ENCODE results near the gene HMHB1. TPM values are rescaled to one million over a fixed set of nuclear protein-coding genes. Genes with fewer than 3 reads are reported as not detected.

Gene HMHB1
- total RNA-seq, 4 donors from 2014 or later = 4.9 TPM; not detected in 3

DNA sequence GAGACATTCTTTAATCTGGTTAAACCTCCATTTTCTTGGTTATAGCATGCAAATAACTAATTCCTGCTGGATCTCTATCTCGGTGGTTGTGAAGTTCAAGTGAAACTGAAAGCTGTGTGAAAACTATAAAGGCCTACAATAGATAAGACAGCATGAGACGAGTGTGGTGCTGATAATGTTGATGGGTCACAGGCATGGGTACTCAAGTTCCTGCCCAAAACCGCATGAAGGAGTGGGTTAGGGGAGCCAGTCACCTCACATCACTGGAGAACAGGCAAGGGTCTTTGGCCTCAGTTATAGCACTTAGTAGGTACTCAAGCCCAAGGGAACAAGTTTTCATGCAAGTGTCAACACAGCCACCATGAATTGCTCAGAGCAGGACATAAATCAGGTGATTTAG, 16.7 kb downstream of the HMHB1 start:
- TF ChIP-seq, protein P1, sequence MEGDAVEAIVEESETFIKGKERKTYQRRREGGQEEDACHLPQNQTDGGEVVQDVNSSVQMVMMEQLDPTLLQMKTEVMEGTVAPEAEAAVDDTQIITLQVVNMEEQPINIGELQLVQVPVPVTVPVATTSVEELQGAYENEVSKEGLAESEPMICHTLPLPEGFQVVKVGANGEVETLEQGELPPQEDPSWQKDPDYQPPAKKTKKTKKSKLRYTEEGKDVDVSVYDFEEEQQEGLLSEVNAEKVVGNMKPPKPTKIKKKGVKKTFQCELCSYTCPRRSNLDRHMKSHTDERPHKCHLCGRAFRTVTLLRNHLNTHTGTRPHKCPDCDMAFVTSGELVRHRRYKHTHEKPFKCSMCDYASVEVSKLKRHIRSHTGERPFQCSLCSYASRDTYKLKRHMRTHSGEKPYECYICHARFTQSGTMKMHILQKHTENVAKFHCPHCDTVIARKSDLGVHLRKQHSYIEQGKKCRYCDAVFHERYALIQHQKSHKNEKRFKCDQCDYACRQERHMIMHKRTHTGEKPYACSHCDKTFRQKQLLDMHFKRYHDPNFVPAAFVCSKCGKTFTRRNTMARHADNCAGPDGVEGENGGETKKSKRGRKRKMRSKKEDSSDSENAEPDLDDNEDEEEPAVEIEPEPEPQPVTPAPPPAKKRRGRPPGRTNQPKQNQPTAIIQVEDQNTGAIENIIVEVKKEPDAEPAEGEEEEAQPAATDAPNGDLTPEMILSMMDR (IDR thresholded peaks at IDR 0.05; ENCODE audit: low read depth) = no peak

DNA sequence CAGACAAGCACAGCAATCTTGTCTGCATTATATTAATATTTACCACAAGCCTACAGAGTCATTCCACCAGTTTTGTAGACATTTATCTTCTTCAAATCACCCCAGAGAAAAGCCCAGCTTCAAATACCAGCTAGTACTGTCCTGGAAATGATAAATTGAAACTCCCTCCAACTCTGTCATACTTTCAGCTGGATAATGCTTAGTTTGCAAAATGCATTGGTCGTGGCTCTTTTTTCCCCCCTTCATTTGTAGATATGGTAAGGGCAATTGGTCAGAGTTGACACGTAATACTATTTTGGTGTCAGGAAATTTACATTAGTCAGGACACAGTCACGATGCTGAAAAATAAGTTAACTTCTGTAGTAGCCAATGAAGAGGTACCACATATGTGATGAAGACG, 21.2 kb downstream of the HMHB1 start:
- TF ChIP-seq, protein P1 (IDR thresholded peaks at IDR 0.05; ENCODE audit: low read depth) = no peak

DNA sequence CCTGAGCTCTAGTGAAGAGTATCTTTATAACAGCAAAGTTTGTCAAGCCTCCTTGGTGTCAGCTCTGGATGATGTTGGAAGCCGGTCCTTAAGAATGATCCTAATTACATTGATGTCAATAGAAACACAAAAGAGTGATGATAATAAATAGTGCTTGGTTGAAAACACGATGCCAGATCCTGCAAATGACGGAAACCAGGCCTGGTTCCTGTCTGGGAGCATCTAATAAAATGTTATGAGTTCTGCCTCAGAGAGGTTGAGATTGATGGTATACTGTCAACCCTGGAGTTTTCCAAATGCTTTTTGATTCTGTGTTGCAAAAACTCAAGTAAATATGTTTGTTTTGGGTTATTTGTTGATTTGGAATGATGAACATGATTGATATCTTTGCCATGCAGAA, 23.3 kb downstream of the HMHB1 start:
- TF ChIP-seq, protein P1 (IDR thresholded peaks at IDR 0.05; ENCODE audit: low read depth) = no peak

DNA sequence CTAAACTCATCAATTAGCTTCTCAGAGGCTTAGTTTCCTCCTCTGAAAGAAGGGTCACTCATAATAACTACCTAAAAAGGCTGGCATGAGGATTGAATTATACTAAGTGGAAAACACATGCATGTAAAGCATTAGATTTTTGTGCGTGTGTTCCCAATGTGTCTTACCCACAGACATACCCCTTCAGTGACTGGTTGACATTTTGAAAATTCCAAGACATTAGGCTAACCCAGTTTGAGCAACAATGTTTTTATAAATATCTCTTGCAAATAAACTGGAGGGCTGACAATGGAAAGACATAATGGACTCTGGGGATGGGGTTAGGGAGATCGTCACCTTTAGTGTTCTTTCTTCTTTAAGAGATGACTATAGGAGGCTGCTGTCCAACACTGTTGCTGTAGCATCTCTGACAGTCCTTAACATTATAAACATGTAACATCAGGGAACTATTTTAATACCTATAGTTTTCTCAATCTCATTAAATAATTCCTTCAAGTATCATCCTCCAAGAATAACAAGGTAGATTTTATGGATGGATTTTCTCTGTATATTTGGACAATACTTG, 24.3 kb downstream of the HMHB1 start:
- TF ChIP-seq, protein P1 (IDR thresholded peaks at IDR 0.05; ENCODE audit: low read depth) = no peak

DNA sequence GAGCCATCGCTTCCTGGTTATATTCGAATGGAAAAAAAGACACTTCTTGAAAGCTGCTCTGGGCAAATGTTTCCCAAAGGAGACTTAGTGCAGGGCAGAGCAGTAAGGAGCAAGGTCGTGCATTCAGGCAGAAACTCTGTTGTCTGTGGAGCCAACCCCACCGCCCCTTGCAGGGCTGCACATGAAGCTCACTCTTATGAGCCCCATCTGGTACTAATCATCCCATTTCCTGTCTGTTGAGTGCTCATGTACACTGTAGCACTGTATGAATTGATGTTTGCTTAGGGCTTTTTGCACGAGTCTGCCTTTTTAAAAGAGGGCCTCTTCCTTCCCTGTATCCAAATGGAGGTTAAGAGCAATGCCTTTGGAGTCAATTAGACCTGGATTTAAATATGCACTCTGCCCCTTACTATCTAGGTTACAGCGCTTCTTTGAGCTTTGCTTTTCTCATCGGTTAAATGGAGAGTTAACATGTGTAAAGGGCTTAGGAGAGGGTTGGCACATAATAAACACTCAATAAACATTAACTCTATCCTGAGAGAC, 25.4 kb downstream of the HMHB1 start:
- TF ChIP-seq, protein P1 (IDR thresholded peaks at IDR 0.05; ENCODE audit: low read depth) = no peak

DNA sequence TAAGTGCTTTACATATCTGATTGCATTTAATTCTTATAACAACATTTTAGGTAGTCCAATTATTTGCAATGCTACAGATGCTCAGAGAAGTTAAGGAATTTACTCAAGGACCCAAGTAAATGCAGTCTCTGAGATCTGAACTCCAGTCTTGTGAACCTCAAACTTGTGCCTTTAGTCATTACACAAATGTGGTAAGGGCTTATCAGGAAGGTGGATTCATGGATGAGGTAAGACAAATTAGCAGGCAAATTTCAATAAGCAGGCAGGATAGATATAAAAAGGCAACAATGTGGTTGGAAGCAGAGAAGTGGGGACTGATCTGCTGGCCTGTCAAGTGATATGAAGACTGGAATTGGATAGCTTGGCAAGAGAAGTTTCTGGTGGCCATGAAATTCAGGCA, 29.5 kb downstream of the HMHB1 start:
- TF ChIP-seq, protein P1 (IDR thresholded peaks at IDR 0.05; ENCODE audit: low read depth) = no peak

DNA sequence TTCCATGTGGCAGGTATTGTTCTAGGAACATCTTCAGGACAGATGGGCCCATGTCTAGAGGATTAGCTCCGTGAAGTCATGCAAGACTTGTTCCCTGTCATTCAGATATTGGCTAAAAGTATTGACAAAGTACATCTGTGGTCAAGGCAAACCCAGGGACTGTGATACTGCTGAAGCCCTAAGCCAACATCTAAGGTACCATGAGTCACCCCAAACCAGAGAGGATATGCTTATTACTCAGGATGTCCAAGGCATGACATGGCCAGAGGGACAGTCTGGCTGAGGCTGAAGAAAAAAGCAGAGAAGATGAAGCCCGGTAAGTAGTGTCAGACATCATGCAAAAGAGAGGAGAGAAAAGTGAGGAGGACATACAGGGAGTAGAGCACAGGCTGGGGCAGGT, 31.0 kb downstream of the HMHB1 start:
- TF ChIP-seq, protein P1 (IDR thresholded peaks at IDR 0.05; ENCODE audit: low read depth) = no peak

Data from subcutaneous adipose tissue (tissue), 4 donors.